ENCODE data around the gene ADI1.

- TF ChIP-seq CTCF (IDR thresholded peaks at IDR 0.05) = no peak
- TF ChIP-seq POLR2A (IDR thresholded peaks at IDR 0.05) = no peak
- TF ChIP-seq POLR2AphosphoS5 (IDR thresholded peaks at IDR 0.05) = no peak
Measured at GRCh38 chr2:3513026-3513810, 6.1 kb downstream of the ADI1 start.

All from breast epithelium (tissue), 3 donors.